ENCODE data around the gene CCDC92B. TPM values are rescaled to one million over a fixed set of nuclear protein-coding genes. Genes with fewer than 3 reads are reported as not detected.

The CCDC92B gene
- total and polyA plus RNA-seq, 2 experiments from 2014 or later = not detected

DNA sequence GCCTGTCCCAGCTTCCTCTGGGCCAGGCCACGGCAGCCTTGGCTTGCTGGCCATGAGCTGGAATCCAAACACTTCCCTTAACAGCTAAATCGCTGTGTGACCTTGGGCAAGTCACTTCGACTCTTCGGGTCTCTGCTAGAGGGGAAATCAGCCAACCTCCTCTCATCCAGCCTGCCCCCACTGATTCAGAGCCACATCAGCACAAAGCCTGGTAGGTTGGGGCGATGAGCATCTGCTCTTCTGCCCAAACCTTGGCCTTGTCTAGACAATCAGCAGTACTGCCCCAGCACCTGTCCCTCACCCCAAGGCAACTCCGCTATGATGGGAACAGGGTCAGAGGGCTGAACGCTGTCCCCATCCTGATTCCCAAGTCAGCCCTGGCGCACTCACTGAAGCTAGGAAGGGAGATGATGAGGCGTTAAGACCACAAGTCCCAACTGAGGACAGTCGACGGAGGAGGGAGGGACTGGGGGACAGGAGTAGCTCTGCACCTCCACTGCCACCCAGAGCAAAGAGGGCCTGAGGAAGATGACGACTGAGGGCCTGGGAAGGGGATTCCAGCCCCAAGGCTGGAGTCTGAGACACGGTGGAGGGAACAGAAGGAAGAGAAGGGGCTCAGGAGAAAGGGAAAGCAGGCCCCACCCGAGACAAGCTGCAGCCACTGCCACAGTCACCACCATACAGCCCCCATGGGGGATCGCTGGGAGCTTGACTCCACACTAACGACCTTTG is 39.2 kb downstream of the CCDC92B start:
- peak; percentile 47 for DNase-seq
- Histone ChIP-seq H3K9me2 (ENCODE audit: insufficient read depth) (no peaks in the 10 kb centered on the region), H3K4me2 (ENCODE audit: unreplicated experiment) (peak overlapping the region; percentile 89), H3K27ac (peak overlapping the region; percentile 37), H3K4me1 (ENCODE audit: insufficient read depth) (peaks cover 19% of the 10 kb centered on the region), H3K36me3 (ENCODE audit: low read depth) (no peaks in the 10 kb centered on the region), H3K9ac (peak overlapping the region; percentile 81), H3F3A (ENCODE audit: insufficient read depth) (no peaks in the 10 kb centered on the region), H3K4me3 (peak overlapping the region; percentile 76), H2AFZ (no peak overlapping the region), H3K9me3 (ENCODE audit: low read depth) (no peaks in the 10 kb centered on the region), H4K20me1 (ENCODE audit: insufficient read depth) (no peaks in the 10 kb centered on the region), H3K27me3 (replicated peaks; ENCODE audit: insufficient read depth) (no peaks in the 10 kb centered on the region), H3K79me2 (ENCODE audit: insufficient read depth) (peaks cover 60% of the 10 kb centered on the region)
- TF ChIP-seq EZH2phosphoT487 (IDR thresholded peaks at IDR 0.05; ENCODE audit: insufficient read depth, low read depth) (no peak), EZH2 (IDR thresholded peaks at IDR 0.05; ENCODE audit: insufficient read depth, poor library complexity, severe bottlenecking) (no peak)
- in situ Hi-C loops (cut with MboI) = no loop called here
- WGBS, 2 experiments (ENCODE audit: low coverage in 1 of 2, low lambda C conversion rate in 2 of 2, missing lambda C conversion rate in 2 of 2) = 27 to 30% methylated on average over 14 to 16 of the region's 16 CpGs

GRCh38 chr17:2709183-2709661 is 40.2 kb downstream of the CCDC92B start:
- peak overlapping the region; percentile 8 for H3K4me2 ChIP-seq (ENCODE audit: unreplicated experiment)
- H3K27me3 ChIP-seq (replicated peaks; ENCODE audit: insufficient read depth) = no peaks in the 10 kb centered on the region
- no peak overlapping the region for H3K27ac ChIP-seq
- DNase-seq = peak; percentile 54
- peaks cover 69% of the 10 kb centered on the region for H3K79me2 ChIP-seq (ENCODE audit: insufficient read depth)
- no peaks in the 10 kb centered on the region for H3F3A ChIP-seq (ENCODE audit: insufficient read depth)
- no peaks in the 10 kb centered on the region for H3K9me2 ChIP-seq (ENCODE audit: insufficient read depth)
- peaks cover 19% of the 10 kb centered on the region for H3K4me1 ChIP-seq (ENCODE audit: insufficient read depth)
- H3K36me3 ChIP-seq (ENCODE audit: low read depth) = no peaks in the 10 kb centered on the region
- H2AFZ ChIP-seq = no peak overlapping the region
- 56 to 62% methylated on average over 10 of the region's 10 CpGs for WGBS, 2 experiments (ENCODE audit: low coverage in 1 of 2, low lambda C conversion rate in 2 of 2, missing lambda C conversion rate in 2 of 2)
- peak overlapping the region; percentile 76; the same call in 1 of the 2 replicates for H3K4me3 ChIP-seq
- in situ Hi-C loops (cut with MboI) = no loop called here
- H4K20me1 ChIP-seq (ENCODE audit: insufficient read depth) = no peaks in the 10 kb centered on the region
- no peaks in the 10 kb centered on the region for H3K9me3 ChIP-seq (ENCODE audit: low read depth)
- TF ChIP-seq EZH2 (IDR thresholded peaks at IDR 0.05; ENCODE audit: insufficient read depth, poor library complexity, severe bottlenecking) (no peak), EZH2phosphoT487 (IDR thresholded peaks at IDR 0.05; ENCODE audit: insufficient read depth, low read depth) (no peak)
- H3K9ac ChIP-seq = peak overlapping the region; percentile 81; the same call in 1 of the 2 replicates

DNA sequence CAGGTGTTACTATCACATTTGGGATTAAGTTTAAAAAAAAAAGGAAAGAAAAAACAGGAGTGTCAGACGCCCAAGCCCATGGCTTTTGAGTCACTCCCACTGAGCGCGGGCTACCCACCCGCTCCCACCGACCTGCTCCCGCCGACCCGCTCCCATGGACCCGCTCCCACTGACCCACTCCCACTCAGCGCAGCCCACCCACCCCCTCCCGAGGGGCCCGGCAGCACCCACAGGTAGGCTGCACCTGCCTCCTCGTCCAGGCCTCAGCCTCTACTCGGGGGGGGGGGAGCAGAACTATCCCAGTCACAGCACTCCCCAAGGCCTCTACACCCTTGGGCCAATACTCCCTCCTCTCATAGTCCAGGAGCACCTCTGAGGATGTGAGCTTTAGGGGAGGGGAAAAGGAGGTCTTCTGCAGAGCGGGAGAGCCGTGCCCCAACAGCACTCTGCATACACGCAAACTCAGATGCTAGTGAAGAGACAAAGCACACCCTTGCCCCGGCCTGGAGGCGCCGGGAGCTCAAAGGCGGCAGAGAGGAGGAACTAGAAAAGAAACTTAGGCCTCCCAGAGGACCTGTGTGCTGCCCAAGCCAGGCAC is 40.8 kb downstream of the CCDC92B start:
- Histone ChIP-seq H2AFZ (no peak overlapping the region), H3K27ac (no peak overlapping the region), H3K9me3 (ENCODE audit: low read depth) (no peaks in the 10 kb centered on the region), H3K79me2 (ENCODE audit: insufficient read depth) (peaks cover 69% of the 10 kb centered on the region), H3K9ac (peak overlapping the region; percentile 26; the same call in 1 of the 2 replicates), H3K4me1 (ENCODE audit: insufficient read depth) (peaks cover 19% of the 10 kb centered on the region), H3K4me3 (peak overlapping the region; percentile 76; the same call in 1 of the 2 replicates), H4K20me1 (ENCODE audit: insufficient read depth) (no peaks in the 10 kb centered on the region), H3K4me2 (ENCODE audit: unreplicated experiment) (peak overlapping the region; percentile 8), H3K36me3 (ENCODE audit: low read depth) (no peaks in the 10 kb centered on the region), H3K9me2 (ENCODE audit: insufficient read depth) (no peaks in the 10 kb centered on the region), H3F3A (ENCODE audit: insufficient read depth) (no peaks in the 10 kb centered on the region), H3K27me3 (replicated peaks; ENCODE audit: insufficient read depth) (no peaks in the 10 kb centered on the region)
- TF ChIP-seq EZH2phosphoT487 (IDR thresholded peaks at IDR 0.05; ENCODE audit: insufficient read depth, low read depth) (no peak), EZH2 (IDR thresholded peaks at IDR 0.05; ENCODE audit: insufficient read depth, poor library complexity, severe bottlenecking) (no peak)
- DNase-seq = no peak
- WGBS, 2 experiments (ENCODE audit: low coverage in 1 of 2, low lambda C conversion rate in 2 of 2, missing lambda C conversion rate in 2 of 2) = 25 to 65% methylated on average over 7 to 21 of the region's 21 CpGs
- in situ Hi-C loops (cut with MboI) = no loop called here

DNA sequence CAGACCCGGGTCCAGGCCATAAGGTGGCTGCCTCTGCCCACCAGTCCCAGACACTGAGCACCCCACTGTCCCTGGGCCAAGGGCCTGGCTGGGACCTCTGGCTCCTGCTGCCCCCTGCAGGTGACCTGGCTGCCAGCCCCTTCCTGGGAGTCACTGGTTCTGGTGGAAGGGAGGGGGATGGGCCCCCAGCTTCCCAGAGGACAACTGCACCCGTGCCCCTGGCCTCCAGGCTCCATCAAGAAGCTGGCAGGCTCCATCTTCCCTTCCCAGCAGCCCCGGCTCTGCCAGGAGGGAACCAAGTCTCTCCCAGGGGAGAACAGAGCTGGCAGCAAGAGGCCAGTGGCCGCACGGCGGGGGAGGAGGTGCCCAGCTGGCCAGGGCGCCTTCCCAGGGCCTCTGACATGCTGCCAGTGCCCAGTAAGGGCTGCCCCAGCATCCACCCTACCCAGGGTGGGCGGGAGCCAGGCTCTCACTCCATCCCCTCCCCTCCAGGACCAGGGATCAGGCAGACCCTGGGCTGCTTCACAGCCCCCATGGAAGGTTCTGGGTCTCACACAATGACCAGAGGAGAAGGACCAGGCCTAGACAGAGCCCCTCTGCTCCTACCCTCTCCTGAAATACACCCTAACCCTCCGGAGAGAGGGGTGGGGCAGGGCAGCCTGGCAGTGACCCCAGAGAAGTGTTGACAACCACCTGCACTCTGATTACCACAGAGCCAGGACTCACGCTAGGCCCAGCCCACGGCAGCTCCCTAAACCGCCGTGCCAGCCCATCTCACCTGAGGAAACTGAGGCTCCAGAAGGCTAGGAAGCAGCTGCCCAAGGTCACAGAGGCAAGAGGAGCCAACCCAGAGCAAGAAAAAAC is 41.5 kb downstream of the CCDC92B start:
- no peaks in the 10 kb centered on the region for H3K9me2 ChIP-seq (ENCODE audit: insufficient read depth)
- no peaks in the 10 kb centered on the region for H3K27me3 ChIP-seq (replicated peaks; ENCODE audit: insufficient read depth)
- no peak overlapping the region for H3K4me2 ChIP-seq (ENCODE audit: unreplicated experiment)
- no peaks in the 10 kb centered on the region for H3K36me3 ChIP-seq (ENCODE audit: low read depth)
- peaks cover 19% of the 10 kb centered on the region for H3K4me1 ChIP-seq (ENCODE audit: insufficient read depth)
- peaks cover 69% of the 10 kb centered on the region for H3K79me2 ChIP-seq (ENCODE audit: insufficient read depth)
- H3K9me3 ChIP-seq (ENCODE audit: low read depth) = no peaks in the 10 kb centered on the region
- H3K9ac ChIP-seq = no peak overlapping the region
- in situ Hi-C loops (cut with MboI) = no loop called here
- H3K27ac ChIP-seq = no peak overlapping the region
- H3F3A ChIP-seq (ENCODE audit: insufficient read depth) = no peaks in the 10 kb centered on the region
- no peak overlapping the region for H3K4me3 ChIP-seq
- no peak for TF ChIP-seq EZH2phosphoT487 (IDR thresholded peaks at IDR 0.05; ENCODE audit: insufficient read depth, low read depth)
- TF ChIP-seq EZH2 (IDR thresholded peaks at IDR 0.05; ENCODE audit: insufficient read depth, poor library complexity, severe bottlenecking) = no peak
- 66 to 74% methylated on average over 9 to 13 of the region's 13 CpGs for WGBS, 2 experiments (ENCODE audit: low coverage in 1 of 2, low lambda C conversion rate in 2 of 2, missing lambda C conversion rate in 2 of 2)
- no peaks in the 10 kb centered on the region for H4K20me1 ChIP-seq (ENCODE audit: insufficient read depth)
- no peak overlapping the region for H2AFZ ChIP-seq
- peak; percentile 40 for DNase-seq
